ENCODE results near the gene HBP1. TPM values are rescaled to one million over a fixed set of nuclear protein-coding genes. Genes with fewer than 3 reads are reported as not detected.

The HBP1 gene
- total and polyA plus RNA-seq, 2 of the 8 experiments (the other 6 are each of a cell fraction or from before 2014, with no cell fraction given) = 28.9 to 29.2 TPM

GRCh38 chr7:107233981-107234380, 65.2 kb downstream of the HBP1 start:
- H4K20me1 ChIP-seq (replicated peaks in 1 of 2; ENCODE audit: control insufficient read depth in 1 of 2, insufficient read depth in 2 of 2, low read length in 2 of 2) = no peaks in the 10 kb centered on the region
- H3K79me2 ChIP-seq (ENCODE audit: control insufficient read depth in 1 of 2, insufficient read depth in 2 of 2, low read length in 2 of 2) = no peaks in the 10 kb centered on the region
- H3K4me3 ChIP-seq (ENCODE audit: extremely low read depth in 1 of 4, insufficient read depth in 2 of 4, low read depth in 3 of 4, low read length in 4 of 4) = no peak overlapping the region
- ChIA-PET POLR2A (ENCODE audit: partially characterized antibody) (no interaction called here), CTCF (ENCODE audit: partially characterized antibody) (interaction anchor here (0.6 to 1.4 kb wide), 3 partner anchors 85 to 229 kb away, joined by 3 to 4 read pairs (median 3); no protein-coding TSS in a partner anchor)
- FAIRE-seq (no peak), DNase-seq (ENCODE audit: low read depth in 1 of 2, low spot score in 2 of 2) (no peak)
- no peak overlapping the region for H2BK120ac ChIP-seq (replicated peaks; ENCODE audit: low read depth, low read length)
- H4K91ac ChIP-seq (replicated peaks; ENCODE audit: insufficient read length, low read length) = no peak overlapping the region
- no peak overlapping the region for H3K9ac ChIP-seq (replicated peaks in 1 of 4; ENCODE audit: extremely low read depth in 1 of 4, low read depth in 3 of 4, low read length in 3 of 4)
- H4K8ac ChIP-seq (ENCODE audit: extremely low read depth, insufficient read depth, low read length) = no peak overlapping the region
- no peak overlapping the region for H2AFZ ChIP-seq (ENCODE audit: low read length)
- no peak overlapping the region for H2AK5ac ChIP-seq (ENCODE audit: low read depth, low read length)
- no peak overlapping the region for H3K18ac ChIP-seq (ENCODE audit: extremely low read depth, low read length)
- no peaks in the 10 kb centered on the region for H3K9me3 ChIP-seq (ENCODE audit: insufficient read depth in 2 of 2, low read depth in 1 of 2, low read length in 1 of 2)
- no peaks in the 10 kb centered on the region for H3K36me3 ChIP-seq (ENCODE audit: control insufficient read depth in 2 of 4, insufficient read depth in 4 of 4, low read length in 3 of 4)
- no peaks in the 10 kb centered on the region for H3K79me1 ChIP-seq (ENCODE audit: low read depth, low read length)
- no peak overlapping the region for H3K27ac ChIP-seq (ENCODE audit: low read depth, low read length)
- H3K56ac ChIP-seq (replicated peaks; ENCODE audit: insufficient read length, low read depth, low read length) = no peak overlapping the region
- no peak overlapping the region for H3K23ac ChIP-seq (ENCODE audit: insufficient read length)
- no peak overlapping the region for H2BK12ac ChIP-seq (ENCODE audit: low read depth, low read length)
- WGBS, 2 experiments (ENCODE audit: extremely low coverage in 1 of 2, insufficient coverage in 1 of 2, insufficient read length in 1 of 2, insufficient replicate concordance in 2 of 2, low coverage in 1 of 2, low lambda C conversion rate in 2 of 2, missing lambda C conversion rate in 1 of 2) = 94% methylated on average over 1 of the region's 1 CpG; no CpG with 5 or more reads in 1 of the 2 experiments
- no peak overlapping the region for H3K4ac ChIP-seq (replicated peaks; ENCODE audit: insufficient read length, low read depth, low read length)
- H2BK15ac ChIP-seq (ENCODE audit: low read length) = no peak overlapping the region
- no peak overlapping the region for H3K4me2 ChIP-seq (ENCODE audit: insufficient read depth in 1 of 2, low read depth in 2 of 2, low read length in 2 of 2)
- H2BK5ac ChIP-seq (ENCODE audit: low read depth, low read length) = no peak overlapping the region
- no peaks in the 10 kb centered on the region for H3K23me2 ChIP-seq (ENCODE audit: low read depth, low read length)
- H3K27me3 ChIP-seq (replicated peaks in 1 of 4; ENCODE audit: control insufficient read depth in 3 of 4, extremely low read depth in 1 of 4, insufficient read depth in 3 of 4, low read length in 3 of 4) = peaks cover 0 to 1% (median 0%) of the 10 kb centered on the region in 4 experiments; a peak in 1 of 7 replicates
- H4K5ac ChIP-seq (ENCODE audit: insufficient read length, low read depth, low read length) = no peak overlapping the region
- H3K4me1 ChIP-seq (replicated peaks in 1 of 4; ENCODE audit: control insufficient read depth in 3 of 4, insufficient read depth in 4 of 4, low read length in 3 of 4) = peaks cover 0 to 9% (median 2%) of the 10 kb centered on the region in 4 experiments; a peak in 3 of 7 replicates
- no peak overlapping the region for H3K14ac ChIP-seq (ENCODE audit: insufficient read length)
- no peak overlapping the region for H2BK20ac ChIP-seq (ENCODE audit: low read length)

Data from H1 (cell line).